HG03060 (cell line): ENCODE data around the gene MICAL2.

Experiments used
- ATAC-seq: cut with Tn5 transposase; IDR thresholded peaks from one replicate; pipeline ENCODE4 v1.9.1; 2021; ENCODE audit warnings: low read depth, moderate number of reproducible peaks; ENCODE audit not compliant: unreplicated experiment

MICAL2 gene

GRCh38 chr11:12182676-12183541 is 72.5 kb downstream of the MICAL2 start:
- no peak for ATAC-seq

- ATAC-seq: no peak
These were observed 73.6 kb downstream of the MICAL2 start for GRCh38 chr11:12183827-12184620.

- ATAC-seq: no peak
These were observed 74.3 kb downstream of the MICAL2 start for GRCh38 chr11:12184699-12185098.

- no peak for ATAC-seq
These were observed 74.8 kb downstream of the MICAL2 start for GRCh38 chr11:12185106-12185690.

- no peak for ATAC-seq
These were observed 75.5 kb downstream of the MICAL2 start for GRCh38 chr11:12185914-12186313.

GRCh38 chr11:12186701-12187100 is 76.3 kb downstream of the MICAL2 start:
- ATAC-seq: no peak

GRCh38 chr11:12187399-12187798 is 77.0 kb downstream of the MICAL2 start:
- no peak for ATAC-seq

GRCh38 chr11:12188548-12189317 is 78.3 kb downstream of the MICAL2 start:
- peak; percentile 89 for ATAC-seq

GRCh38 chr11:12189543-12190235 is 79.3 kb downstream of the MICAL2 start:
- ATAC-seq: no peak

- no peak for ATAC-seq
These were observed 80.1 kb downstream of the MICAL2 start for GRCh38 chr11:12190511-12190910.

- ATAC-seq: no peak
These were observed 82.6 kb downstream of the MICAL2 start for GRCh38 chr11:12192794-12193514.

- ATAC-seq: no peak
These were observed 83.3 kb downstream of the MICAL2 start for GRCh38 chr11:12193515-12194336.

- ATAC-seq: peak; percentile 52
These were observed 85.4 kb downstream of the MICAL2 start for GRCh38 chr11:12195768-12196167.

GRCh38 chr11:12196308-12196707 is 85.9 kb downstream of the MICAL2 start:
- no peak for ATAC-seq

- ATAC-seq: no peak
These were observed 86.5 kb downstream of the MICAL2 start for GRCh38 chr11:12196872-12197271.

GRCh38 chr11:12198251-12199222 is 88.1 kb downstream of the MICAL2 start:
- ATAC-seq: no peak

GRCh38 chr11:12199231-12199948 is 89.0 kb downstream of the MICAL2 start:
- ATAC-seq: no peak
